GM06990 (cell line): ENCODE measurements around the gene TMEM30A.

ENCODE experiments used
- DNase-seq: peaks from one replicate; pipeline ENCODE4 v3.0.0-alpha.2; 2011; ENCODE audit not compliant: insufficient read length; ENCODE audit errors: extremely low read depth
- H3K27me3 ChIP-seq: replicated peaks from 2 replicates; pipeline ENCODE4 v1.6.0; 2011; ENCODE audit warnings: low read length; ENCODE audit not compliant: control insufficient read depth, insufficient read depth
- H3K36me3 ChIP-seq: 2 replicates; pipeline ENCODE4 v1.5.1; 2011; ENCODE audit warnings: low read length; ENCODE audit not compliant: control insufficient read depth, insufficient read depth
- H3K4me3 ChIP-seq: replicated peaks from 2 replicates; pipeline ENCODE4 v1.5.1; 2011; ENCODE audit warnings: low read depth, mild to moderate bottlenecking, control low read depth, low read length
- TF ChIP-seq, protein P1 (sequence below): IDR thresholded peaks from 2 replicates; pipeline ENCODE4 v1.5.1; 2011; ENCODE audit warnings: low read length, control low read depth, mild to moderate bottlenecking, inconsistent platforms; ENCODE audit not compliant: insufficient read depth, poor library complexity, severe bottlenecking

The TMEM30A gene

DNA sequence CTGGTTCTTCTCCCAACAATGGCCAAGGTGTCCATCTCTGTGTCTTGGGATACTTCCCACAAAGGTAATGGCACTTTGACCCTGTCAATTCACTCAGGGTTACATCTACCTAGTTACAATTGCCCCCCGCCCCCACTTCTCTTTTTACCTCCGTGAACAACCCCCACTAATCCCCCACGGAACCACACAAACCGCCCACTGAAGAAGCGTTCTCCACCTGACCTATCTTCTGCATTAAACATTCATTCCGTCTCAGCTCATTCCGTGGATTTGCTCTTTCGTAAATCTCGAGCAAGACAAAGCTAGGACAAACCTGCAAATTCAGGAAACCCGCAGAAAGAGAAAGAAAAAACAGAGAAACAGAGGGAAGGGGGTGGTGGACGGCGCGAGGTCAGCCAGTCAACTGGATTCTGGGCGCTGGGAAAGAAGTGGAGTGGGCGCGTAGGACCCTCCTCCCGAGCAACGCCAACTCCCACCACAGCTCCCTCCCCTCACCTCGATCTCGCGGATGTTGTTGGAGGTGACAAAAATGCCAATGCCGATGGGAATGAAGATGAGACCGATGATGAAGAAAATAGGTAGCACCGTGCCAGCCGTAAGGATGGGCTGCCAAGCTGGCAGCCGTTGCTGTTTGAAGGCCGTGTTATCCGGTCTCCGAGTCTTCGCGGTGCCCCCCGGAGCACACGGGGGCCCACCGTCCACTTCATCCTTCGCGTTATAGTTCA lies 523 bp downstream of the TMEM30A start:
- no peaks in the 10 kb centered on the region for H3K36me3 ChIP-seq
- TF ChIP-seq, protein P1, sequence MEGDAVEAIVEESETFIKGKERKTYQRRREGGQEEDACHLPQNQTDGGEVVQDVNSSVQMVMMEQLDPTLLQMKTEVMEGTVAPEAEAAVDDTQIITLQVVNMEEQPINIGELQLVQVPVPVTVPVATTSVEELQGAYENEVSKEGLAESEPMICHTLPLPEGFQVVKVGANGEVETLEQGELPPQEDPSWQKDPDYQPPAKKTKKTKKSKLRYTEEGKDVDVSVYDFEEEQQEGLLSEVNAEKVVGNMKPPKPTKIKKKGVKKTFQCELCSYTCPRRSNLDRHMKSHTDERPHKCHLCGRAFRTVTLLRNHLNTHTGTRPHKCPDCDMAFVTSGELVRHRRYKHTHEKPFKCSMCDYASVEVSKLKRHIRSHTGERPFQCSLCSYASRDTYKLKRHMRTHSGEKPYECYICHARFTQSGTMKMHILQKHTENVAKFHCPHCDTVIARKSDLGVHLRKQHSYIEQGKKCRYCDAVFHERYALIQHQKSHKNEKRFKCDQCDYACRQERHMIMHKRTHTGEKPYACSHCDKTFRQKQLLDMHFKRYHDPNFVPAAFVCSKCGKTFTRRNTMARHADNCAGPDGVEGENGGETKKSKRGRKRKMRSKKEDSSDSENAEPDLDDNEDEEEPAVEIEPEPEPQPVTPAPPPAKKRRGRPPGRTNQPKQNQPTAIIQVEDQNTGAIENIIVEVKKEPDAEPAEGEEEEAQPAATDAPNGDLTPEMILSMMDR = no peak
- peak overlapping the region; percentile 100 for H3K4me3 ChIP-seq
- H3K27me3 ChIP-seq = no peaks in the 10 kb centered on the region
- DNase-seq = no peak

DNA sequence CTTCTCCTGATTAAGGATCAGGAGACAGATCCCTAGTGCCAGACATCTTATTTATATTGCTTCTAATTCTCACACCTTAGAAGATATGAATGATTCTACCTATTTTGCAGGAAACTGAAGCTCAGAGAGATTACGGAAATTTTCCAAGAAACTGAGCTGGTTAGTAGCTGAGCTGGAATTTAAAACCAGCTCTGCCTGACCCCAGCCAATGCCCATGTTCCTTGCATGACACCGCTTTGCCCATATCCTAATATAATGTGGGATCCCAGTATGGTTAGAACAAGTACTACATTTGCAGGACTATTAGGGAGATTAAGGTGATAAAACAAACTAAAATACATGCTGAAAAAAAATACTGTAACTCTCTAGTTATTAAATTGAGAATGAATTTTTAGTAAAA lies 1.9 kb downstream of the TMEM30A start:
- H3K4me3 ChIP-seq = peak overlapping the region; percentile 100
- no peak for DNase-seq
- TF ChIP-seq, protein P1 = no peak

DNA sequence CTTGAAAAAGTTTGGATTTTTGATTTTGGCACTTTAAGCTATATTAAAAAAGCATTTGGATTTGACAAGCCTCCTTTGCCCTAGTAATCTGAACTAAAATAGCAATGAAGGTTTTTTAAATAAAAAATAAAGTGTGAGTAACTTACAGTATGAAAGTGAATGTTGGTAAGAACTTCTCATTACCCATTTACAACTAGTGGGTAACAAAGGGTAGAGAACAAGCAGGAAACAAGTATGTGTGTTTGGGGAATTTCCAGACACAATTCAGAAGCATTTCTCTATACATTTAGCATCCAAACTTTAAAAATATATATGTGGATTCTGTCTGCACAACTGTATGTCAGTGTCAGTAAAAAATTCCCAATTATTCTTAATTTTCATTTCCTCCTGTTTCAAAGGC lies 2.9 kb downstream of the TMEM30A start:
- TF ChIP-seq, protein P1 = no peak
- Histone ChIP-seq H3K36me3 (no peaks in the 10 kb centered on the region; the same call in 1 of the 2 replicates), H3K4me3 (peak overlapping the region; percentile 100), H3K27me3 (no peaks in the 10 kb centered on the region)
- DNase-seq = no peak

More for the DNA sequence above, 1.9 kb downstream of the TMEM30A start:
- no peaks in the 10 kb centered on the region for H3K36me3 ChIP-seq
- H3K27me3 ChIP-seq = no peaks in the 10 kb centered on the region

DNA sequence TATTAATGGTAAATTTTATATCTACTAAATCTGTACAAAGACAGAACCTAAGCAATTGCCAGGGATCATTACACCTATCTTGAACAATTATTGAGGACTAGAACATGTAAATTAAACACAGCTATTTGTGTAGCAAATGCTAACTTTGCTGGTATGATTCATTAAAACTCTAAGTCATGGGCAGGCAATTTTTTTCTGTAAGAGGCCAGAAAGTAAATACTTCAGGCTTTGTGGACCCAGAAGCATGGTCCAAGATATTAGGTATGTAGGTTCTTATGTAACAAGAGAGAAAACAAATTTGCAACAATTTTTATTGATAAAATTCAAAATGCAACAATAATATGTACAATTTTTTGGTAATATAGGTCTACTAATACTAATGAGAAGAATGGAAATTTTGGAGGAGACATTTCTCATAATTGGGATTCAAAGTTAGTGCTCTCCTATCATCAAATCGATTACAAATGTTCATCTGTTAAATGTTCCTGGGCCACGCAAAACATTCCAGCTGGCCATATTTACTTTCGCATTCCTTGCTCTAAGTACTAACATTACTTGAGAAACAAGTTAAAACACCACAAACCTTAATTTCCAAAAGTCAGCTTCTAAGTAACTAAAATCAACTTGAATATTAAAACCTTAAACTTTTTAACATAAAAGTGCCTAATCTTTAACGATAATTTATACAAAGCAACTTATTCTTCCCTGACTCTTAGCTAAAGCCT lies 4.3 kb downstream of the TMEM30A start:
- no peak for DNase-seq
- TF ChIP-seq, protein P1 = no peak
- peaks cover 3% of the 10 kb centered on the region for H3K36me3 ChIP-seq
- no peak overlapping the region; the same call in 1 of the 2 replicates for H3K4me3 ChIP-seq
- no peaks in the 10 kb centered on the region for H3K27me3 ChIP-seq

DNA sequence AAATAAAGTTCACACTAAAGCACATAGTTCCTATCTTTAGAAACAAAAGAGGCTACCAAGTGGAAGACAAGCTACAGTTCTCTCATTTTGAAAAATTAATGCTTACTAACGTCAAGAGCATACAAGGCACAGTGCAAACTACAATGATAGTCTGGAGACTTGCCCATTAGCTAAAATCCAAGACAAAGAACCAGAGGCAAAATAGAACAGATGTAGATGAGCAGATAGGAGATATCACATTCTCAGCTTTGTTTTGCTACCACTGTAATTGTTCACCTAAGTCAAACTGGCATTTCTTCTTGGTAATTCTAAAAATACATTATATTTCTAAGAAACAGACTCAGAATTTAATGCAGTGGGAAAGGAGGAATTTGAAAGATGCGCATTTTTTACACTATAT lies 5.2 kb downstream of the TMEM30A start:
- no peaks in the 10 kb centered on the region for H3K27me3 ChIP-seq
- no peak overlapping the region for H3K4me3 ChIP-seq
- peaks cover 3% of the 10 kb centered on the region for H3K36me3 ChIP-seq
- TF ChIP-seq, protein P1 = no peak
- no peak for DNase-seq
